Measurements from ENCODE around the gene P2RX6. TPM values are rescaled to one million over a fixed set of nuclear protein-coding genes. Genes with fewer than 3 reads are reported as not detected.

P2RX6 gene
- total RNA-seq, 2 experiments from 2014 or later: 0.50 to 0.63 TPM

- H3K27ac Mint-ChIP-seq: no peak overlapping the region
- POLR2A ChIA-PET: no interaction called here
- peaks cover 19% of the 10 kb centered on the region for H3K4me1 Mint-ChIP-seq (ENCODE audit: low read depth)
- ATAC-seq (no peak), DNase-seq (no peak)
- no peaks in the 10 kb centered on the region for H3K9me3 Mint-ChIP-seq (ENCODE audit: insufficient read depth)
- no peak overlapping the region for H3K4me3 Mint-ChIP-seq
- peaks cover 3% of the 10 kb centered on the region for H3K27me3 Mint-ChIP-seq (ENCODE audit: low read depth)
- CTCF ChIA-PET: no interaction called here
- no peaks in the 10 kb centered on the region for H3K36me3 Mint-ChIP-seq (ENCODE audit: low read depth)
Measured at GRCh38 chr22:21010426-21011113, 4.4 kb upstream of the P2RX6 start.

- DNase-seq: no peak
- H3K27ac Mint-ChIP-seq: no peak overlapping the region
- H3K4me1 Mint-ChIP-seq (ENCODE audit: low read depth): peaks cover 19% of the 10 kb centered on the region
- no peaks in the 10 kb centered on the region for H3K36me3 Mint-ChIP-seq (ENCODE audit: low read depth)
- no peak for ATAC-seq
- CTCF ChIA-PET: no interaction called here
- POLR2A ChIA-PET: no interaction called here
- no peaks in the 10 kb centered on the region for H3K9me3 Mint-ChIP-seq (ENCODE audit: insufficient read depth)
- H3K27me3 Mint-ChIP-seq (ENCODE audit: low read depth): peaks cover 9% of the 10 kb centered on the region
- H3K4me3 Mint-ChIP-seq: no peak overlapping the region
Measured at GRCh38 chr22:21012446-21013407, 2.2 kb upstream of the P2RX6 start.

- Mint-ChIP-seq H3K4me3 (peak overlapping the region; percentile 69), H3K9me3 (ENCODE audit: insufficient read depth) (no peaks in the 10 kb centered on the region), H3K36me3 (ENCODE audit: low read depth) (no peaks in the 10 kb centered on the region), H3K27ac (peak overlapping the region; percentile 51), H3K27me3 (ENCODE audit: low read depth) (peaks cover 9% of the 10 kb centered on the region), H3K4me1 (ENCODE audit: low read depth) (peaks cover 19% of the 10 kb centered on the region)
- ATAC-seq: no peak
- no peak for DNase-seq
- ChIA-PET CTCF (no interaction called here), POLR2A (interaction anchor here (0.8 kb wide), 1 partner anchor 12 kb away, joined by 3 read pairs; the partner anchor contains the start of gene THAP7)
Measured at GRCh38 chr22:21013657-21014201, 1.2 kb upstream of the P2RX6 start.

- H3K27ac Mint-ChIP-seq: peak overlapping the region; percentile 51
- ChIA-PET POLR2A (interaction anchor here (0.8 kb wide), 1 partner anchor 12 kb away, joined by 3 read pairs; the partner anchor contains the start of gene THAP7), CTCF (no interaction called here)
- peak overlapping the region; percentile 69 for H3K4me3 Mint-ChIP-seq
- H3K27me3 Mint-ChIP-seq (ENCODE audit: low read depth): peaks cover 9% of the 10 kb centered on the region
- H3K9me3 Mint-ChIP-seq (ENCODE audit: insufficient read depth): no peaks in the 10 kb centered on the region
- no peaks in the 10 kb centered on the region for H3K36me3 Mint-ChIP-seq (ENCODE audit: low read depth)
- H3K4me1 Mint-ChIP-seq (ENCODE audit: low read depth): peaks cover 19% of the 10 kb centered on the region
- ATAC-seq (peak; percentile 94), DNase-seq (peak; percentile 92)
Measured at GRCh38 chr22:21014202-21014725, 701 bp upstream of the P2RX6 start.

GRCh38 chr22:21015466-21016006, 571 bp downstream of the P2RX6 start:
- DNase-seq: no peak
- Mint-ChIP-seq H3K9me3 (ENCODE audit: insufficient read depth) (no peaks in the 10 kb centered on the region), H3K4me3 (no peak overlapping the region), H3K27me3 (ENCODE audit: low read depth) (peaks cover 9% of the 10 kb centered on the region), H3K27ac (no peak overlapping the region), H3K4me1 (ENCODE audit: low read depth) (peaks cover 19% of the 10 kb centered on the region), H3K36me3 (ENCODE audit: low read depth) (no peaks in the 10 kb centered on the region)
- POLR2A ChIA-PET: interaction anchor here (0.5 kb wide), 1 partner anchor 454 kb away, joined by 3 read pairs; no protein-coding TSS in a partner anchor
- ATAC-seq: no peak
- CTCF ChIA-PET: no interaction called here

- H3K4me1 Mint-ChIP-seq (ENCODE audit: low read depth): peaks cover 19% of the 10 kb centered on the region
- H3K4me3 Mint-ChIP-seq: no peak overlapping the region
- ATAC-seq (no peak), DNase-seq (no peak)
- no peaks in the 10 kb centered on the region for H3K9me3 Mint-ChIP-seq (ENCODE audit: insufficient read depth)
- H3K36me3 Mint-ChIP-seq (ENCODE audit: low read depth): no peaks in the 10 kb centered on the region
- CTCF ChIA-PET: no interaction called here
- POLR2A ChIA-PET: interaction anchor here (1.0 kb wide), 1 partner anchor 15 kb away, joined by 3 read pairs; the partner anchor contains the start of gene THAP7
- peaks cover 9% of the 10 kb centered on the region for H3K27me3 Mint-ChIP-seq (ENCODE audit: low read depth)
- no peak overlapping the region for H3K27ac Mint-ChIP-seq
Measured at GRCh38 chr22:21016644-21017420, 1.9 kb downstream of the P2RX6 start.

GRCh38 chr22:21018314-21018713, 3.3 kb downstream of the P2RX6 start:
- Mint-ChIP-seq H3K36me3 (ENCODE audit: low read depth) (no peaks in the 10 kb centered on the region), H3K27me3 (ENCODE audit: low read depth) (peaks cover 9% of the 10 kb centered on the region), H3K4me3 (no peak overlapping the region), H3K4me1 (ENCODE audit: low read depth) (peaks cover 17% of the 10 kb centered on the region), H3K9me3 (ENCODE audit: insufficient read depth) (no peaks in the 10 kb centered on the region), H3K27ac (no peak overlapping the region)
- ATAC-seq (no peak), DNase-seq (no peak)
- ChIA-PET POLR2A (no interaction called here), CTCF (no interaction called here)

GRCh38 chr22:21020802-21021429, 6.0 kb downstream of the P2RX6 start:
- CTCF ChIA-PET: interaction anchor here (0.9 to 1.7 kb wide), 9 partner anchors 11 to 82 kb away, joined by 3 to 7 read pairs (median 3); partner anchors contain the start of gene SLC7A4
- ATAC-seq: peak; percentile 68
- Mint-ChIP-seq H3K4me3 (no peak overlapping the region), H3K27me3 (ENCODE audit: low read depth) (peaks cover 6% of the 10 kb centered on the region), H3K36me3 (ENCODE audit: low read depth) (no peaks in the 10 kb centered on the region), H3K27ac (no peak overlapping the region), H3K4me1 (ENCODE audit: low read depth) (peaks cover 11% of the 10 kb centered on the region), H3K9me3 (ENCODE audit: insufficient read depth) (no peaks in the 10 kb centered on the region)
- POLR2A ChIA-PET: no interaction called here
- DNase-seq: peak; percentile 61

- Mint-ChIP-seq H3K4me1 (ENCODE audit: low read depth) (peaks cover 14% of the 10 kb centered on the region), H3K27me3 (ENCODE audit: low read depth) (no peaks in the 10 kb centered on the region), H3K27ac (no peak overlapping the region), H3K36me3 (ENCODE audit: low read depth) (no peaks in the 10 kb centered on the region), H3K4me3 (no peak overlapping the region), H3K9me3 (ENCODE audit: insufficient read depth) (no peaks in the 10 kb centered on the region)
- ChIA-PET POLR2A (no interaction called here), CTCF (interaction anchor here (1.5 kb wide), 1 partner anchor 41 kb away, joined by 3 read pairs; no protein-coding TSS in a partner anchor)
- DNase-seq (no peak), ATAC-seq (no peak)
Measured at GRCh38 chr22:21022507-21022906, 7.5 kb downstream of the P2RX6 start.

GRCh38 chr22:21022955-21023614, 8.1 kb downstream of the P2RX6 start:
- ATAC-seq (no peak), DNase-seq (no peak)
- Mint-ChIP-seq H3K27me3 (ENCODE audit: low read depth) (no peaks in the 10 kb centered on the region), H3K9me3 (ENCODE audit: insufficient read depth) (no peaks in the 10 kb centered on the region), H3K36me3 (ENCODE audit: low read depth) (no peaks in the 10 kb centered on the region), H3K4me1 (ENCODE audit: low read depth) (peaks cover 14% of the 10 kb centered on the region), H3K27ac (no peak overlapping the region), H3K4me3 (no peak overlapping the region)
- POLR2A ChIA-PET: no interaction called here
- CTCF ChIA-PET: interaction anchor here (1.1 kb wide), 1 partner anchor 23 kb away, joined by 4 read pairs; the partner anchor contains the start of gene LRRC74B
